ENCODE measurements around the gene DTNB.

GRCh38 chr2:25332571-25332970 lies 340.8 kb downstream of the DTNB start:
- no peak for TF ChIP-seq CTCF (conservative IDR thresholded peaks at IDR 0.05 in 1 of 2, IDR thresholded peaks at IDR 0.05 in 1 of 2; ENCODE audit: low read depth in 1 of 2, low read length in 2 of 2)
- no peak for TF ChIP-seq EZH2 (IDR thresholded peaks at IDR 0.05; ENCODE audit: low read length, missing control alignments)

Data from fibroblast of lung (primary cell).